ENCODE measurements around the gene UFD1.

Gene UFD1

DNA sequence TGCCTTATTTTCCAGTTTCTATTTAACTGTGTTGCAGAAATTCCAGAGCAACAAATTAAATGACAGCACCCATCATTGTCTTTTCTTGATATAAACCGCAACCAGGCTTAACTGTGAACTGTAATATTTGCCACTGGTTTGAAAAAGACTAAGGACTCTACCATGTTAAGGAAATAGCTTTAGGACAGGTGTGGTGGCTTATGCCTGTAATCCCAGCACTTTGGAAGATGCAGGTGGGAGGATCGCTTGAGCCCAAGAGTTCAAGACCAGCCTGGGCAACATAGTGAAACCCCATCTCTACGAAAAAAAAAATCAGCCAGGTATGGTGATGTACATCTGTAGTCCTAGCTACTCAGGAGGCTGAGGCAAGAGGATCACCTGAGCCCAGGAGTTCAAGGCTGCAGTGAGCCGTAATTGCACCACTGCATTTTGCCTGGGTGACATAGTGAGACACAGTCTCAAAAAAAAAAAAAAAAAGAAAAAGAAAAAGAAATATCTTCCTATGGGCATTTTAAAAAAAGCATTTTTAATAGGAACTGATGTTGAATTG, 76.3 kb downstream of the UFD1 start:
- no peak overlapping the region for H3K4me3 ChIP-seq
- H3K4me1 ChIP-seq: no peaks in the 10 kb centered on the region
- in situ Hi-C loops (cut with MboI; ENCODE audit: low sequenced_read_pairs): loop anchor here (10.0 to 25.0 kb wide), 2 partner anchors 58 to 110 kb away; partner anchors contain the start of gene CLDN5
- peaks cover 50% of the 10 kb centered on the region for H3K36me3 ChIP-seq (replicated peaks)
- no peak for DNase-seq (ENCODE audit: low spot score in 2 of 2)
- H3K9me3 ChIP-seq: no peaks in the 10 kb centered on the region
- H3K27me3 ChIP-seq (ENCODE audit: low read depth): no peaks in the 10 kb centered on the region

DNA sequence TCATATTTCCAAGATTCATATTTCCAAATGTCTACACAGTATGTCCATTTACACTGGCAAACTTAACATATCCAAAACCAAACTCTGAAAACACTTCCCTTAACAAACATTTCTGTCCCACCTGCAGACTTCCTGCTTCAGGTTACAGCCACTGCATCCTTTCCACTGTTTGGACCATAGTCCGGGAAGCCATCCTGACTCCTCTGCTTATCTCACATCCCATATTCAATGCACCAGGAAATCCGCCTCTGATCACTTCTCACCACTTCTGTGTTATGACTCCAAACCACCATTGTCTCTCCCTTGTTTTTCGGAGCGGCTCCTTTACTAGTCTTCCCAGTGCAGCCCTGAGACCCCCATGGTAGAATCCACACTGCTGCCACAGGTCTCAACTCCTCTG, 77.5 kb downstream of the UFD1 start:
- Histone ChIP-seq H3K36me3 (replicated peaks) (peaks cover 50% of the 10 kb centered on the region), H3K27me3 (ENCODE audit: low read depth) (no peaks in the 10 kb centered on the region), H3K4me3 (no peak overlapping the region), H3K9me3 (no peaks in the 10 kb centered on the region), H3K4me1 (no peaks in the 10 kb centered on the region)
- DNase-seq (ENCODE audit: low spot score in 2 of 2): no peak
- in situ Hi-C loops (cut with MboI; ENCODE audit: low sequenced_read_pairs): loop anchor here (10.0 to 25.0 kb wide), 2 partner anchors 57 to 111 kb away; partner anchors contain the start of gene CLDN5

DNA sequence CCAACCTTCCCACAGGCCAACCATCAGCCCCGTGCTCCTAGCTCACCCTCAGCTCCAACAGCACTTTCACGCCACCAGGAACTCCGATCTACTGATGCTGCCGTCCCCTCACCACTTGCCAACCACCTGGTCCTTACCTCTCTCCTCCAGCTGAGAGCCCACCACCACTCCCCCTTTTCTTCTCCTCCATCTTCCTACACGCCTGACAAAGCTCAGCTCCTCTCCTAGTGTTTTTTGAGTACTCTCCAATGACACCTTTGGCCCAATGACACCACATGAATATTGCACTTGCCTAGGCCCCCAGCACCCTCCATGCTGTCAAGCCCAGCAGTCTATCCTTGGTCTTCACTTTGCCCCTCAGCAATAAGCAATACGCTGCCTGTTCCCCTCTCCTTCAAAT, 78.1 kb downstream of the UFD1 start:
- no peak overlapping the region for H3K4me3 ChIP-seq
- H3K4me1 ChIP-seq: no peaks in the 10 kb centered on the region
- H3K27me3 ChIP-seq (ENCODE audit: low read depth): no peaks in the 10 kb centered on the region
- DNase-seq (ENCODE audit: low spot score in 2 of 2): no peak
- no peaks in the 10 kb centered on the region for H3K9me3 ChIP-seq
- in situ Hi-C loops (cut with MboI; ENCODE audit: low sequenced_read_pairs): loop anchor here (10.0 to 25.0 kb wide), 2 partner anchors 56 to 111 kb away; partner anchors contain the start of gene CLDN5
- peaks cover 50% of the 10 kb centered on the region for H3K36me3 ChIP-seq (replicated peaks)

All from HAP-1 (cell line).